Measurements from ENCODE around the gene CDC42EP3.

CDC42EP3 gene

GRCh38 chr2:37637190-37637860 is 34.1 kb downstream of the CDC42EP3 start:
- no peak for DNase-seq (ENCODE audit: low read depth in 1 of 2, low spot score in 1 of 2)

DNA sequence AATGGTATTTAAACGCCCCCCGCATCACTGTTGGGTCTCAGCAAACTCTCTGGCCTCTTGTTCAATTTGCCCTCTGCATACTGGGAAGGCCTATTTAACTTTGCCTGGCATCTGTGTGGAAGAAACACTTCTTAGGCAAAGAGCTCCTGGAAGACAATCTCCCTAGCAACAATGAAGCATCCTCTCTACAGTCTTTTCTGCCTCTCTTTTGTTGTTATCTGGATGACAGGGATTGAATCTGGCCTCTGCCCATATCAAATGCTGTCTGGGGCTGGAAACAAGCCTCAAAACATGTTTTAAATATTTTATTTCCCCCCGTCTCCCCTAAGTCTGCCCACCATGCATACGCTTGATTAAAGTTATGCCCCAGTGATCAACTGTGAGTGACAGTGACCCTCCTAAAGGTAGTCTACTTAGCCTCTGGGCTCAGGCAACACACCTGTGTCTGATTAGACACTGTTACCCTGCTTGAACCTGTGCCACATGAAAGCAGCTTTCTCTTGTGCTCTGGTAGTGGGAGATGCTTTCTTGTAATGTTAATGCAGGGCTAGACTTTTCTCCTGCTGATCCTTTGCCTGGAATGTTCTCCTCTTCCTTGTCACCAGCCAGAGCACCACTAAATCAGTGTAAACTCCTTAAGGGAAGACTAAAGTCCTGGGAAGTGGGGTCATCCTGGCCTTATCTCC is 34.9 kb downstream of the CDC42EP3 start:
- no peak for DNase-seq (ENCODE audit: low read depth in 1 of 2, low spot score in 1 of 2)

GRCh38 chr2:37635504-37636380 is 35.7 kb downstream of the CDC42EP3 start:
- peak; percentile 31 to 35 for DNase-seq (ENCODE audit: low read depth in 1 of 2, low spot score in 1 of 2)

DNA sequence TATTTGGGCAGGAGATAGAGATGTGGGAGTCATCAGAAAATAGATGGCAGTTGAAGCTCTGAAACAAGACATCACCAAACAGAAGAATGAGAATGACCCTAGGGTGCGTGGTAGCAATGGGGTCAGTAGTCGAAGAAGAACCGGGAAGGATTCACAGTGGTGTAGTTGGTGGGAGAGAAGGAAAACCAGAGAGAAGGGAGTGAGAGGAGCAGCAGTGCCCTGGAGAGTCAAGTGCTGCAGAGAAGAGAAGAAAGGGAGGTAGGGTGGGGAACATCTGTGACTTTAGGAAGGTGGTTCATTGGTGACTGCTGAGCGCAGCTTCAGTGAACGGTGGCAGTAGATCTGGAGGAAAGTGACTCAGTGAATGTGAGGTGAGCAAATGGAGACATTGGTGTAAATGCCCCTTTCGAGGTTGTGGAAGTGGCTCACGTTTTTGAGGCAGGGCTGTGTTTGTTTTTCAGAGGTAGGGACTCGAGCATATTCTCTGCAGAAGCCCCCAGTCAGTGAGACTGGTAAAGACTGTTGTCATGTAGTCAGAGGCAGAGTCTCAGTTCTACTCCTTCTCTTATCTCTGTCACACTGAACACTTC is 36.4 kb downstream of the CDC42EP3 start:
- DNase-seq (ENCODE audit: low read depth in 1 of 2, low spot score in 1 of 2), result no peak

DNA sequence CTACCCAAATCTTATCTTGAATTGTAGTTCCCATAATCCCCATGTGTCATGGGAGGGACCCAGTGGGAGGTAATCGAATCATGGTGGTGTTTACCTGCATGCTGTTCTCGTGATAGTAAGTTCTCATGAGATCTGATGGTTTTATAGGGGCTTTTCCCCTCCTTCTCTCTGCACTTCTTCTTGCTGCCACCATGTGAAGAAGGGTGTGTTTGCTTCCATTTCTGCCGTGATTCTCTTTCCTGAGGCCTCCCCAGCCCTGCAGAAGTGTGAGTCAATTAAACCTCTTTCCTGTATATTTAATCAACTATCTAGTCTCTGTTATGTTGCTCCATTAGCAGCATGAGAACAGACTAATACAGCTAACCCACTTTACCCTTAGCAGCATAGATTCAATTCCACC is 37.6 kb downstream of the CDC42EP3 start:
- DNase-seq (ENCODE audit: low read depth in 1 of 2, low spot score in 1 of 2), result no peak

GRCh38 chr2:37633234-37633633 is 38.2 kb downstream of the CDC42EP3 start:
- no peak for DNase-seq (ENCODE audit: low read depth in 1 of 2, low spot score in 1 of 2)

- no peak for DNase-seq (ENCODE audit: low read depth in 1 of 2, low spot score in 1 of 2)
These were observed 39.1 kb downstream of the CDC42EP3 start for GRCh38 chr2:37632310-37632709.

GRCh38 chr2:37631698-37632097 is 39.7 kb downstream of the CDC42EP3 start:
- DNase-seq (ENCODE audit: low read depth in 1 of 2, low spot score in 1 of 2), result no peak

DNA sequence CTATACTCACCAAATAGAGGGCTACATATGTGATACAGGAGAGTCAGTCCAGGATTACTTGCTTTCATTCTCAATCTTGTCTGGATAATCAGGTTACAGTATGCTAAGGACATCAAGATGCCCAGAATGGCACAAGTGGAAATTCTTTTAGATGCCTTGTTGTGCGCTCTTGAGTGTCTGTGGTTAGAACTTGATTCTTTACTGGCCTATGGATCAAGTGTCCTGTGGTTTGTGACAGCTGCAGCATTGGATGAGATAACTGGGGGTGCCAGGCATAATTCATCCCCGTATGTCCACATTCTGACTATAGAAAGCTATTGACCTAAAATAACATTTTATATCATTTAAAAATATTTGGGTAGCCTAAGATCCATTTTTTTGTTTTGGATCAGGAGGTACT is 40.1 kb downstream of the CDC42EP3 start:
- no peak for DNase-seq (ENCODE audit: low read depth in 1 of 2, low spot score in 1 of 2)

- no peak for DNase-seq (ENCODE audit: low read depth in 1 of 2, low spot score in 1 of 2)
These were observed 40.7 kb downstream of the CDC42EP3 start for GRCh38 chr2:37630776-37631175.

DNA sequence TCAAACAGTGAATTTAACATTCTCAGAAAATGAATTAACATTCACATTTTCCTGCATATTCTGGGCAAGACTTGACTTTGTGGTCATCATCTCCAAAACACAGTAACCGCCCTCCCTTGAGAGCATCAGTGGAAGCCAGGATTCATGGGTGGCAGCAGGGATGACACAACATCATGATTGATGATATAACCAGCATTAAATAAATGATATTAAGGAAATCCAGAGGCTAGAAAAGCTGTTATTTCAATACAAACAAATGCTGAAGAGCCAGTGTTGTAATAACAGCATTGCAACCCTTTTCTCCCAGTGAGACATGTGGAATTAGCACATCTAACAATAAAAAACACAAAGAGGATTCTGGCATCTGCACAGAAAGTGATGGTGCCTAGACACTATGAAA is 41.1 kb downstream of the CDC42EP3 start:
- DNase-seq (ENCODE audit: low read depth in 1 of 2, low spot score in 1 of 2), result no peak

- no peak for DNase-seq (ENCODE audit: low read depth in 1 of 2, low spot score in 1 of 2)
These were observed 41.9 kb downstream of the CDC42EP3 start for GRCh38 chr2:37629529-37629928.

DNA sequence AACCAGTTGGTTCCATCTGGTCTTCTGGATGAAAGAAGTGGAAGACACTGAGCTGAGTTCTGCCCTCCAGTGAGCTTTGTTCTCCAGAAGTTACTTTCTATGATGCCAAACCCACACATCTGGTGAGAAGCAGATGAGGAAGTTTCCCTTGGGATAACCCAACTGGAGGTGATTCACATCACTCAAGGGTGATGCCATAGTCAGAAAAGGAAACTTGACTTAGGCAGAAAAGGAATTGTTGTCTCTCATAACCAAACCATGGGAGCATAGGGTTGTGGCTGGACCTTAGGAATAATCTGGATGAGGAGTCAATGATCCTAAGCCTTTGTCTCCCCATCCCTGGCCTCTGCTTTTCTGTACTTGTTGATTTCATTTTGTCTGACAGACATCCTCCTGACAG is 43.7 kb downstream of the CDC42EP3 start:
- DNase-seq (ENCODE audit: low read depth in 1 of 2, low spot score in 1 of 2), result no peak

- DNase-seq (ENCODE audit: low read depth in 1 of 2, low spot score in 1 of 2), result peak in 1 of 2 donors; percentile 31
These were observed 45.5 kb downstream of the CDC42EP3 start for GRCh38 chr2:37625796-37626571.

DNA sequence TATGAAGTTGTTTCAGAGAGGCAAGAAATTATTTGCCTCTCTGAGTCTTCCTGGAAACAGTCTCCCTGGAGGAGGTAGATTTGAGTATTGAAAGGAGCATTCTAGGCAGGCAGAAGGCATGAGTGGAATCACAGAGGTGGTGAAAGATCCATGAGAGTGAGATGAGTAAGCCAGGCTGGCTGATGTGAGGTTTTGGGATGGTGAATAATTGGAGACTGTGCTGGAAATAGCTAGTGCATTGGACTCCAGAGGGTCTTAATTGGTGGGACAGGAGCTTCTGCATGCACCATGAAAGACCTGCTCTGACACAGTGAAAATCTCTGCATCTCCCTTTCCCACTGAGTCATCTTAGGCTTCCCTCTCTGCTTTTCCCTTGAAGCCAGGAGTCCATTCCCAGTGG is 46.3 kb downstream of the CDC42EP3 start:
- no peak for DNase-seq (ENCODE audit: low read depth in 1 of 2, low spot score in 1 of 2)

DNA sequence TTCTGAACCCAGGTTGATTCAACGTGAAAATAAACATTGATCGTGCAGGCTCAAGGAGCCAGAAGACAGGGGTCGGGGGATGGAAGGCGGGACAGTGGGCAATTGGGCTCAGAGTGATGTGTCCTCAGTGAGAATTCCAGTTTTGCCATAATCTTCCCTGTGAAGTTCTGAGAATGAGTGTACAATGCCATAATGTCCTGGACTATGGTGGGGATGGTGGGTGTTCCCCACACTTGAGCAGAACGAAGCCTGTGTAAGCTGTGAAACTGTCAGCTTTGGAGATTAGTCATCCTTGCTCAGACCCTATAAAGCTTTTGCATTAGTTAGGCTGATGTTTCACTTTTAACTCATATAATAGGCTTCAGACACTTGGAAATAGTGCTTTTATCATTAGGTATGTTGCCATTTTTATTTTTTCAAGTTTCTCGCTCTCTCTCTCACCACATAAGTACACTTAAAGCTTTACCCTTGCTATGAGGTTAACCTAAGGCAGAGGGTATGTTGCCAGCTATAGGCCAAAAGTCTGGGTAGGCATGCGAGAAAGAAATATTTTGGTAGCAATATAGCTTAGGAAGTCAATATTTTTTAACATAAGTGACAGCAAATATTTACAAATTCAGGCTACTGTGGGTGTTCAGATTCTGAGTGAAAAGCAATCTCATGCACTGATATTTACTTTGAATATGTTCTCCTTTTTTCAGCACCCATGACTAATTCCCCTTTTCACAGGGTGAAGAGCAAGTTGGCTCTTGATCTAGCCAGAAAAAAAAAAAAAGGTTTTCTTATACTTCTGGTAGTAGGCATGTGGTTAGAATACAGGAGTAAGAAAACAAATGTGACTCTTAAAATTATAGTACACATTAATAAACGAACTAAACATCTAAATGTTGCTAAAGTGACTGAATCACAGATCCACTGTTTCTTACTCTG is 47.2 kb downstream of the CDC42EP3 start:
- DNase-seq (ENCODE audit: low read depth in 1 of 2, low spot score in 1 of 2), result no peak

DNA sequence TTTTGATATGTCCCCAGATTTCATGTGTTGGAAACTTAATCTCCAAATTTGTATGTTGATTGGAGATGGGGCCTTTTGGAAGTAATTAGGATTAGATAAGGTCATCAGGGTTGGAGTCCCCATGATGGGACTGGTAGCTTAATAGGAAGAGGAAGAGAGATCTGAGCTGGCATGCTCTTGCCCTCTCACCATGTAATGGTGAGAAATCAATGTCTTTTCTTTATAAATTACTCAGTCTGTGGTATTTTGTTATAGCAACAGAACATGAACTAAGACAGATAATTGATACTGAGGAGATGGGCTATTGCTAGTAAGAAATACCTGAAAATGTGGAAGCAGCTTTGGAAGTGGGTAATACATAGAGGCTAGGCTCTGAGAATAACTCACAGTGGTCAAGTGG is 48.0 kb downstream of the CDC42EP3 start:
- DNase-seq (ENCODE audit: low read depth in 1 of 2, low spot score in 1 of 2), result no peak

DNA sequence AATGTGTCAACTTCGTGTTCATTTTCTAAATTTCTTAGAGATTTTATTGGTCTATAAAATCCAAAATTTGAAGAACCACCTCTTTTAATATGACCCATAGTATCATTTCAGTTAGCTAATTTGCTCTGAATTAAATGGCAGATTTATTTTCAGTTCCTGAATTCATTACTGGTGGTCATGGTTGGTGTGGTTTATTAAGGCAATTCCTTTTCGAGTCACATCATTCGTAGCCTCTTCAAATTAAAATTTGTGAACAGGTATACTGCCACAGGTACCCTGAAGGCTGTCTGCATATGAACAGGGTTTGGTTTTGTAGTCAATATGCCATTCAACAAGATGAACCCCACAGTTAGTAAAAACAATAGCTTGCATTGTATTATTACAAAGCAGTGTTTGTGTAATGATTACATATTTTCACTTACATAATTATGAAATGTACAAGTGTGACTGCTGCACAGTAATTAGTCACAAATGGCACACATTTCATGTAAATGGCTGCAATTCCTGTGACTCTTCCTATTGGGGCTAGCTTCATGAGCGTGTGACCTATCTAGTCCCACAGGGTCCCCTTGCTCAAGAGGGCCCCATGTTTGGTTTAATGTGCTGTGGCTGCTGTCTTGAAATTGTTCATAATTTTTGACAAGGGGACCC is 48.9 kb downstream of the CDC42EP3 start:
- DNase-seq (ENCODE audit: low read depth in 1 of 2, low spot score in 1 of 2), result no peak

DNA sequence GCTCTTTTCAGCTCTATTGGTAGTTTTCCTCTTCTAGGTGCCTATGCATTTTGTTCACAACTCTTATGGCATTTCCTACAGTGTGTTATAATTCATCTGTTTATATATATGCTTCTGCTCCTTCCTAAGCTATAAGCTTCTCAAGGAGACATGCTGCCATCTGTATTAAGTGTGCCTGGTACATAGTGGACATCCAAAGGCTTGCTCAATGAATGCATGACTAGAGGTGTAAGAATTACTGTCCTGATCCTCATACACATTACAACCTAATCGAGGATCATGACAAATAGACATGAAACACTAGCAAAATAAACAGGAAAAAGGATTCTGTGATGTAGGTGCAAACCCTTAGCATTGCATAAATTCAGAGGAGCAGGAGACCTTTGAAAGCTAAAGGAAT is 50.2 kb downstream of the CDC42EP3 start:
- no peak for DNase-seq (ENCODE audit: low read depth in 1 of 2, low spot score in 1 of 2)

Data from stimulated activated CD4-positive, alpha-beta T cell treated with anti-CD3 and anti-CD28 coated beads, Interleukin-15, amount 100 ng/mL, for 1 hour (primary cell).